GOT3 (cell line): ENCODE measurements around the gene PLTP.
"Not testable (repeated sequence)": the region's sequence is repeated elsewhere in the genome, so short reads cannot be mapped to it uniquely, and the experiment has no call there.

Source experiments
- DNase-seq: peaks from one replicate; lab custom pipeline; 2025; ENCODE audit warnings: mixed read lengths; lab: John Stamatoyannopoulos, UW

The PLTP gene

DNA sequence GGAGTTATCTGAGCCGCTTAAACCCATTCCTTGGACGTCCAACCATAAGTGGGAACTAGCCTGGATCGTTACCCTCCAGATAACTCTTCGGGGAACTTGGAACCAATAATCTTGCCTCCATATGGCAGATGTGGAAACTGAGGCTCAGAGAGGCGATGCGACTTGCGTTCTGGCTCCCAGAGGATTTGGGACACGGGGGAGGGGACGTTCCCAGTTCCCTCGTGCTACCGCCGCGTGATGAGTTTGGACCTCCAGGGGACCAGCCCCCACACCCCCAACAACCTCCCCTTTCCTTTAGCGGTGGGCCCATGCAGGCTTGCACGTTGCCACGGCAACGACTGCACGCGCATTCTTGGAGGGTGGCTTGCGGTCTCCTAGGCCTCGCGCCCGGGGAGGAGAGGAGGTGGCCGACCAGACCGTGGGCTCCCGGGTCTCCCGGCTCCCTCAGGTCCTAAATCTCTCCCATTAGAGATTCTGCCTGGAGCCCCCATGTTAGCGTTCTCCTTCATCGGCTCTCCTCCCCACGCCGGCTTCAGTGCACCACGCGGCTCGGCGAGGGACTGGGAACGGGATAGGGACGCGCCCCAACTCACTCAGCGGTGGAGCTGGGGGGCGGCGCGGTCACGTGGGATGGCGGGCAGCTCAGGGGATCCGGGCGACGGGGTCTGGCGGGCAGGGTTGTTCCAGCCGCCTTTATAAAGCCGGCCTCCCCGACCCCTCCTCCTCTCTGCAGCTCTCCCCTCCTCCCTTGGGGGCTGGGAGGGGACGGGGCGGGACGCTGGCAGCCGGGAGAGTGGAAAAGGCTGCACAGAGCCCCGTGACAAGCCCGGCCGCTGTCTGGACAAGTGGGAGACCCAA, at the start of gene PLTP:
PLTP (minus strand) TSS at position 670 of the 858 bp plus-strand sequence. CDS start 703 bp downstream, outside the sequence.
- no peak for DNase-seq

- no peak for DNase-seq
These were observed 48.1 kb upstream of the PLTP start for GRCh38 chr20:45959956-45960630.

DNA sequence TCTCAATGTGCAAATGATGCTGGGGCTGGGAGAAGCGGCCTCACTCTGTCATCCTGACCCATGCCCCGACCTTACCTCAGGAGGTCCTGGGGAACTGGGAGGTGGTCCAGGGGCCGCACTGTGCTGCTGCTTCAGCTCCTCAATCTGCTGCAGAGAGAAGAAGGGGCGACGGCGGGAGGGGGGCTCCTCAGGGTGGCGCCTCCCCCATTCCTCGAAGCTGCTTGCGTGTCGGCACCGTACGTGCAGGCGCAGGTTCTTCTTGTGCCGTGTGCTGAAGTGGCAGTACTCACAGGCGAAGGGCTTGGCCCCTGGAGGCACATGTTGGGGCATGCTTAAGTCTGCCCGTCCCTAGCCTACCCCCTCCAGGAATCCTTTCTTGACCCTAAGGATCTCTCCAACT, 47.2 kb upstream of the PLTP start:
- DNase-seq, result no peak

DNA sequence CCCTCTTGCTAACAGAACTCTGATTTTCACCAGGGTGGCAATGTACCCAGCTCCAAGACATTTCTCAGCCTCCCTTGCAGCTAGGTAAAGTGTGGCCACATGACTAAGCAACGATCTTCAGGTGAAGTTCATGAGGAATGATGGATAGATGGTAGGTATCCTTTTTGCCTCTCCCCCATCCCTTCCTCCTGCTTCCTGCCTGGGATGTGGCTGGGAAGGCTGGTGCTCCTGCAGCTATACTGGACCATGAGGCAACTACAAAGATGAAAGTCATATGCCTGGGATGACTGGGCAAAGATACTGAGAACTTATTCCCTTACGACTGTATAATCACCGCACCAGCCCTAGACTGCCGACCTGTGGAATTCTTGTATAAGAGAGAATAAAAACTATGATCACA, 46.6 kb upstream of the PLTP start:
- no peak for DNase-seq

DNA sequence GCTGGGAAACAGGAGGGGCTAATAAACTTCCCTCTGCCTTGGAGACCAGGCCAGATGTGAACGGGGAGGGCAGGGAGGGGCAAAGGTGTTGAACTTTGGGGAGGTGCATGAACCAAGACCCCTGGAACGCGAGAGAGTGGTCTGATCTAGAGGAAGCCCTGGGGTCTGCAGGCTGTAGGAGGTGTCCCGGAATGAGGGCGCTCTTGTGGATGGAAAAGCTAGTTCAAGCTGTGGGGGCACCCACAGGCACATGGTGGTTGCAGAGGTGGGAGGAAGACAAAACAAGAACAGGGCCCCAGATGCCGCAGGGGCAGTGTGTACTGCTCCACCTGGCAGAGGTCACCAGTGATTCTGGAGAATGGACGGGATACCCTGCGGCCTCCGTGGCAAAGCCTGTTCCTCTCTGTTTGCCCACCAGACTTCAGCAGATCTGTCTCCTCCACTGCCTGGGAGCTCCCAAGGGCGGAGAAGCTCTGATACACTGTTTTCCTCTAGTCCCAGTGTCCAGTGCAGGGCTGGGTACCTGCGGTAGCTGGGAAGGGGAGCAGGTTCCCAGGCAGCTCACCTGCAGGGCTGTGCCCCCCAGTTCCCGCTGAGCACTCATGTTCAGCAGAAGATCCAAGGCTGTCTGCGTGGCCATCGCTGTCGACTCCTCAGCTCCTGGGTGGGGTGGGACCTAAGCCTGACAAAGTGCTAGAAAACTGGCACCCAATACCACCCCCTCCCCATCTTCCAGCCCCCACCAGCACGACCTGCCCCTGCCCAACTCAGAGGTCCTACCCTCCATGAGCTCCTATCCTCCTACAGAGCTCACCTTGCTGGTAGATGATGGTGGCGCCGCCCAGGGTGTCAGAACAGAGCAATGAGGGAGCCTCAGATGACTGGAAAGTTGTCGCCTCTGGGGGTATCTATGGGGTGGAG, 45.3 kb upstream of the PLTP start:
- no peak for DNase-seq

DNA sequence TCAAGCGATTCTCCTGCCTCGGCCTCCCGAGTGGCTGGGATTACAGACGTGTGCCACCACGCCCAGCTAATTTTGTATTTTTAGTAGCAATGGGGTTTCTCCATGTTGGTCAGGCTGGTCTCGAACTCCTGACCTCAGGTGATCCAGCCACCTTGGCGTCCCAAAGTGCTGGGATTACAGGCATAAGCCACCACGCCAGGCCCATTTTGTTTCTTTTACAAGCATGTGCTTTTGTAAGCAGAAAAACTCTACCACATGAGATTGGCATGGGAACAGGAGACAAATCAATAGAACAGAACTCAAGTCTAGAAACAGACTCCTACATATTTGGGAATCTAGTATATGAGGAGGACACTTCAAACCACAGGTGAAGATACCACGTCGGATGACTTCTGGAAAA, 44.4 kb upstream of the PLTP start:
- DNase-seq, result not testable (repeated sequence)

- DNase-seq, result no peak
These were observed 41.7 kb upstream of the PLTP start for GRCh38 chr20:45953672-45954071.

- DNase-seq, result no peak
These were observed 40.9 kb upstream of the PLTP start for GRCh38 chr20:45952861-45953260.

DNA sequence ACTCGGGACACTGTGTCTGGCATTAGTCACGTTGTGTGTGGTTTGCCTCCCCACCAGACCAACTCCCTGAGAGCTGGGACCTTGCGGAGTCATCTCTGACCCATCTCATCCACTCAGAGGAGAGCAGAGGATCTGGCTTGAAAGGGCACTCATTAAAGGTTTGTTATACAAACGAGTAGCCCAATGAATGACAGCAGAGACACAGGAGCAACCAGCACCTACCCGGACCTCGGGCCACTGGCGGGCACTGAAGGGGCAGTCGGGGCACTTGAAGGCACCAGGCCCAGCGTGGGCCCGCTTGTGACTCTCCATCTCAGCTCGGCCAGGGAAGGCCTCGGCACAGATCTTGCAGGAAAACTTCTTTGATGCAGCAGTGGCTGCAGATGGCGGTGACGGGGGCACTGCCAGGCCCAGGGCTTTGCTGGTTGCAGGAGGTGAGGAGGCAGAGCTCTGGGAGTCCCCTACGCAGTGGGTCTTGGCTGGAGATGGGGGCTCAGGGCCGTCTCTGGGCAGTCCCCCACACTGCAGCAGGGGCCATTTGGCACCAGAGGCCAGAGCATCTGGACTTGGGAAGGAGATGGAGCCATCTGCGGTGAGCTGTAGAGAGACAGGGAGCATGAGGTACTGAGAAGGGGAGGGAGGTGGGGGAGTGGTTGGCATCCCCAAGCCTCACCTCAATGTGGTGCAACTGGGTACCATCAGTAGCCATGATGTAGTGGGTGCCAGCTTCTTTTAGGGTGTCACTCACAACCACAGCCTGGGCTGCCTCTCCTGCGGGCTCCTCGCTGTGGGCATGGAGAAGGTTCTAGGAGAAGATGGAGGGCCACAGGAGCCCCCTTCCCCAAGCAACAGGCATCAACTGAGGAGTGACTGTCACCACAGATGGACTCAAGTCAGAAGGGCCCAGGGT, 40.2 kb upstream of the PLTP start:
- DNase-seq, result no peak

DNA sequence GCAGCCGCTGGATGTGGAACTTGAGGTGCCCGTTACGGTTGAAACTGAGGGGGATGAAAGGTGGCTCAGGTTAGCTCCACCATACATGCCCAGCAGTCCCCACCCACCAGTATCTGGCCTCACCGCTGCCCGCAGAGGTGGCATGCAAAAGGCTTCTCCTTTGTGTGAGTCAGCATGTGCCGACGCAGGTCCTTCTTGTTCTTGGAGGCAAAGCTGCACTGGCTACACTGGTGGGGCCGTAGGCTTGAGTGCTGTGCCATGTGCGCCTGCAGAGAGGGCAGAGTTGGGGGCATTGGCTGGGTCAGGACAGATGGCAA, 38.3 kb upstream of the PLTP start:
- DNase-seq, result no peak

DNA sequence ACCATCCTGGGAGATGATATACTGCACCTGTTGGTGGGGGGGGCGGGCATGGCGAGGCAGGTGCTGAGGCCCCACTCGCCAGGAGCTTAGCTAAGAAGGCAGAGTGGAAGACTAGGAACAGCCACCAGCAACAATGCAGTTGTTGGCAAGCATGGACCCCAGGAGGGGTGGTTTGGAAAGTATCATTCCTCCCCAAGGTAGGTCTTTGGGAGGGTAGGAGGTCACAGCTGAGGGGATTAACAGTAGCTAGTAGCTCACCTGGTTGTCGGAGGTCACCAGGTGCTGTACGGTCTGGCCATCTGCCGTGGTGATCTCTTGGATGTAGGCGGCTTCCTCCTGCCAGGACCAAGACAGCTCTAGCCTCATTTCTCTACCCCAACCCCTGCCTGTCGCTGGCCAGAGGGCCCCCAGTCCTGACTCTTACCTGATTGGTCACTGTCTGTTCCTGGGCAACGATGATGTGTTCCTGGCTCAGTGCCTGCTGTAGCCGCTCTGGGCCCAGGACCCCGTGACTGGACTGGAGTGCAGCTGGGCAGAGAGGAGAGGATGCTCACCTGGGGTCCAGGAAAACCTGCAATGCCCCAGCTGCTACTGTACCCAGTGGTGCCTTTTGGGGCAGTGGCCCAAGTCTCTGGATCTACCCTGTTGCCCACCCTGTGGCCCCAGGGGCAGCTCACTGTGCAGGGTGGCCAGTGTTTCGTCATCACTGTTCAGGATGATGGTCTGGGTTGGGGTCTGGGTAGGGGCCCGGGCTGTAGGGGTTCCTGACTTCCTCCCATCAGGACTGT, 37.8 kb upstream of the PLTP start:
- no peak for DNase-seq

DNA sequence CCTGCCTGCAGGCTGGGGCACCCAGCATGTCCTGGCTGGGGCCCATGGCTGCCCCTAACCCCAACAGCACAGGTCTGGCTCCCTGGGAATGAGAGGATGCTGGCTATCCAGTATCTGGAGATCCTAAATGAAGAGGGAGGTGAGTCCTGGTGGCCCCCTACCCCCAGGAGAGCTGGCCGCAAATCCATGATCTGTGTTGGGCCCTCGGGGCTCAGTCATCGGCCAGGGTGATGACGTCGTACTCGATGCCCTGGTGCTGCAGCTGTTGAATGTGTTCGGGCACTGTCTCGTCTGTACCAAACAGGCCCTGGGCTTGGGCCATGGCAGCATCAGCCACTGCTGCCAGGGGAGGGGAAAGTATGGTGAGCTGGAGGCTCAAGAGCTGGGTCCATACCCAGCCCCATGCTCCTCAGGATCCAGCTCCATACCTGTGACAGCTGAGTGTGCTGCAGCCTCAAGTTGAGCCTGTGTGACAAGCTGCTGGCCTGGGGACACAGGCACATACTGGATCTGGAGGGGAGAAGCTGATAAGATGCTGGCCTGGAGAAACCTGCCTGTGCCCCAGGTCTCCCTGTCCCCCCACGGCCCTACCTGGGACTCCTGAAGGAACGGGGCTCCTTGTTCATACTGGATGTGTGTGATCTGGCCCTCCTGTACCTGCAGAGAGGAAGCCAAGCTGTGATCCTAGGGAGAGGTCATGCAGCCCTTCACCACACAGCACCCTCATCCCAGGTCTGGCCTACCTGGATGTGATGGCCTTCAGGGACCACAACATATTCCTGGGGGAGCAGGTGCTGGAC, 37.0 kb upstream of the PLTP start:
- DNase-seq, result no peak

DNA sequence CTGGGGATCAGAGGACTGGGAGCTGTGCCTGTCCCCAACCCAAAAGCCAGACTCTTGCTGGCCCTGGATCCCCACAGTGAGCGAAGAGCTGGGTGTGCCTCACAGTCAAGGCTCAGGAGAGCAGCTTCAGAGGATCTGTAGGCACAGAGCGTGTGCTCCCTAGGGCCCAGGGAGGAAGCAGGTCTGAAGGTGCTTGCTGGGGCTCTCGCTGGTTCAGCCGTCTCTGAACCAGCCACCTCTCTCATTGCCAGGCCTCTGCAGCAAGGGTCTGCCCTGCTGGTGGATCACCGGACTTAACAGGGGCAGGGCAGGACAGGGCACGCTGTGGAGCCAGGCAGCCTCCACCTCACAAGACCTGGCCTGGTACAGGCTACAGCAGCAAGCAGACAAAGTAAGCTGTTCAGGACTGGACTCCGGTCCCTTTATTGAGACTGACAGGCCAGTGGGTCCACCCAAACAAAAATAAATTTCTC, 36.3 kb upstream of the PLTP start:
- no peak for DNase-seq

DNA sequence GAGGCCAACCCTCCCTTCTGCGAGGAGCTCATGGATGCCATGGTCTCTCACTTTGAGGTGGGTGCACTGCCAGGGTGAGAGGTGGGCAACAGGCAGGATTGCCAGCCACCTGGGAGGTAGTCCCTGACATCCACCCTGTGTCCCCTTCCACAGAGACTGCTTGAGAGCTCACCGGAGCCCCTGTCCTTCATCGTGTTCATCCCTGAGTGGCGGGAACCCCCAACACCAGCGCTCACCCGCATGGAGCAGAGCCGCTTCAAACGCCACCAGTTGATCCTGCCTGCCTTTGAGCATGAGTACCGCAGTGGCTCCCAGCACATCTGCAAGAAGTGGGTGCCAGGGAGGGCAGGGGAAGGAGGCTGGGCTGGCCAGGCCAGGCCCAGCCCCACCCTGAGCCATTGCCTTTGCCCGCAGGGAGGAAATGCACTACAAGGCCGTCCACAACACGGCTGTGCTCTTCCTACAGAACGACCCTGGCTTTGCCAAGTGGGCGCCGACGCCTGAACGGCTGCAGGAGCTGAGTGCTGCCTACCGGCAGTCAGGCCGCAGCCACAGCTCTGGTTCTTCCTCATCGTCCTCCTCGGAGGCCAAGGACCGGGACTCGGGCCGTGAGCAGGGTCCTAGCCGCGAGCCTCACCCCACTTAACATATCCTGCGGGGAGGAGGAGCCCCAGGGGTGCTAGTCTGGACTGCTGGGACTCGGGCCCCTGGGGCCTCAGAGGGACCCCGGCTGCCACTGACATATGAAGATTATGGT, 35.3 kb upstream of the PLTP start:
- no peak for DNase-seq

GRCh38 chr20:45946149-45946970, 34.4 kb upstream of the PLTP start:
- DNase-seq, result peak; percentile 18

GRCh38 chr20:45945678-45946148, 33.8 kb upstream of the PLTP start:
- DNase-seq, result no peak

GRCh38 chr20:45944965-45945677, 33.2 kb upstream of the PLTP start:
- no peak for DNase-seq
